ENCODE results near the gene TMC3.
"Not testable (repeated sequence)": the region's sequence is repeated elsewhere in the genome, so short reads cannot be mapped to it uniquely, and the experiment has no call there.

Gene TMC3

GRCh38 chr15:81373775-81374395 is at the start of gene TMC3:
TMC3 (minus strand) TSS chr15:81374213; CDS start chr15:81374077, 136 bp downstream.
- no peak for TF ChIP-seq CTCF (IDR thresholded peaks at IDR 0.05; ENCODE audit: low read depth, low read length, missing control alignments)

GRCh38 chr15:81421461-81421860 is 47.4 kb upstream of the TMC3 start:
- DNase-seq (ENCODE audit: low read depth): no peak
- no peak for TF ChIP-seq CTCF (IDR thresholded peaks at IDR 0.05; ENCODE audit: low read depth, low read length, missing control alignments)
- H3K4me3 ChIP-seq (ENCODE audit: low read depth, low read length): no peak overlapping the region

More at GRCh38 chr15:81373775-81374395, at the start of gene TMC3:
- DNase-seq (ENCODE audit: low read depth): no peak
- H3K4me3 ChIP-seq (ENCODE audit: low read depth, low read length): no peak within 1 kb of the TSS

GRCh38 chr15:81419332-81419943 is 45.4 kb upstream of the TMC3 start:
- DNase-seq (ENCODE audit: low read depth): no peak
- no peak overlapping the region for H3K4me3 ChIP-seq (ENCODE audit: low read depth, low read length)
- no peak for TF ChIP-seq CTCF (IDR thresholded peaks at IDR 0.05; ENCODE audit: low read depth, low read length, missing control alignments)

- TF ChIP-seq CTCF (IDR thresholded peaks at IDR 0.05; ENCODE audit: low read depth, low read length, missing control alignments): no peak
- no peak overlapping the region for H3K4me3 ChIP-seq (ENCODE audit: low read depth, low read length)
- no peak for DNase-seq (ENCODE audit: low read depth)
Measured at GRCh38 chr15:81418891-81419290, 44.9 kb upstream of the TMC3 start.

GRCh38 chr15:81418444-81418843 is 44.4 kb upstream of the TMC3 start:
- H3K4me3 ChIP-seq (ENCODE audit: low read depth, low read length): no peak overlapping the region
- DNase-seq (ENCODE audit: low read depth): no peak
- TF ChIP-seq CTCF (IDR thresholded peaks at IDR 0.05; ENCODE audit: low read depth, low read length, missing control alignments): no peak

GRCh38 chr15:81414274-81414968 is 40.4 kb upstream of the TMC3 start:
- not testable (repeated sequence) for DNase-seq (ENCODE audit: low read depth); H3K4me3 ChIP-seq (ENCODE audit: low read depth, low read length)

GRCh38 chr15:81413851-81414250 is 39.8 kb upstream of the TMC3 start:
- H3K4me3 ChIP-seq (ENCODE audit: low read depth, low read length): no peak overlapping the region
- TF ChIP-seq CTCF (IDR thresholded peaks at IDR 0.05; ENCODE audit: low read depth, low read length, missing control alignments): no peak
- no peak for DNase-seq (ENCODE audit: low read depth)

All from GM12864 (cell line).